ENCODE measurements around the gene TMEM52. TPM values are rescaled to one million over a fixed set of nuclear protein-coding genes. Genes with fewer than 3 reads are reported as not detected.

The TMEM52 gene
- polyA plus RNA-seq, 3 donors = 2.3 TPM; not detected in 2

DNA sequence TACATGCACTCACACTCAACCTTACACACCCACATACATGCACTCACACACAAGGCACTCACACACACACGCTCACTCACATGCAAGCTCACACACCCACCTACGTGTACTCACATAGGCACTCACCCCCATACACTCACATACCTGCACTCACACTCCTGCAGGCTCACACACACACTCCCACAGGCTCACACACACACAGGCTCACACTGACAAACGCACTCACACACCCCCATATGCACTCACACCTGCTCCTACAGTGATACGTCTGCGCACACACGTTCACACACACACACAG lies 19.1 kb upstream of the TMEM52 start:
- no peak for DNase-seq
- Mint-ChIP-seq H3K27me3 (ENCODE audit: low read depth in 3 of 3) (peaks cover 2 to 5% (median 2%) of the 10 kb centered on the region in 3 donors), H3K4me3 (no peak overlapping the region), H3K27ac (no peak overlapping the region), H3K9me3 (peaks cover 0 to 14% (median 4%) of the 10 kb centered on the region in 7 donors), H3K36me3 (no peaks in the 10 kb centered on the region), H3K4me1 (no peaks in the 10 kb centered on the region)
- Histone ChIP-seq H2AFZ (ENCODE audit: insufficient read depth, low read depth, low read length, poor library complexity, severe bottlenecking) (no peak overlapping the region), H3K79me2 (ENCODE audit: insufficient read depth, low read length) (no peaks in the 10 kb centered on the region), H3K27ac (ENCODE audit: low read depth in 1 of 2, low read length in 2 of 2) (no peak overlapping the region), H4K20me1 (ENCODE audit: insufficient read depth, low read length) (no peaks in the 10 kb centered on the region), H3K27me3 (ENCODE audit: control insufficient read depth in 2 of 2, insufficient read depth in 2 of 2, low read length in 2 of 2) (no peaks in the 10 kb centered on the region), H3K4me1 (ENCODE audit: control insufficient read depth in 1 of 2, insufficient read depth in 2 of 2, low read length in 2 of 2) (no peaks in the 10 kb centered on the region), H3K4me3 (replicated peaks in 1 of 3; ENCODE audit: low read depth in 2 of 3, low read length in 3 of 3) (no peak overlapping the region), H3K4me2 (replicated peaks; ENCODE audit: extremely low read depth, low read length, poor library complexity, severe bottlenecking) (no peak overlapping the region), H3K9ac (ENCODE audit: insufficient read depth, low read length, poor library complexity, severe bottlenecking) (no peak overlapping the region), H3K9me3 (replicated peaks in 1 of 2; ENCODE audit: control insufficient read depth in 1 of 2, insufficient read depth in 1 of 2, low read length in 2 of 2) (no peaks in the 10 kb centered on the region), H3K36me3 (replicated peaks in 1 of 2; ENCODE audit: control insufficient read depth in 1 of 2, insufficient read depth in 2 of 2, low read length in 2 of 2) (no peaks in the 10 kb centered on the region)
- TF ChIP-seq, protein P1, sequence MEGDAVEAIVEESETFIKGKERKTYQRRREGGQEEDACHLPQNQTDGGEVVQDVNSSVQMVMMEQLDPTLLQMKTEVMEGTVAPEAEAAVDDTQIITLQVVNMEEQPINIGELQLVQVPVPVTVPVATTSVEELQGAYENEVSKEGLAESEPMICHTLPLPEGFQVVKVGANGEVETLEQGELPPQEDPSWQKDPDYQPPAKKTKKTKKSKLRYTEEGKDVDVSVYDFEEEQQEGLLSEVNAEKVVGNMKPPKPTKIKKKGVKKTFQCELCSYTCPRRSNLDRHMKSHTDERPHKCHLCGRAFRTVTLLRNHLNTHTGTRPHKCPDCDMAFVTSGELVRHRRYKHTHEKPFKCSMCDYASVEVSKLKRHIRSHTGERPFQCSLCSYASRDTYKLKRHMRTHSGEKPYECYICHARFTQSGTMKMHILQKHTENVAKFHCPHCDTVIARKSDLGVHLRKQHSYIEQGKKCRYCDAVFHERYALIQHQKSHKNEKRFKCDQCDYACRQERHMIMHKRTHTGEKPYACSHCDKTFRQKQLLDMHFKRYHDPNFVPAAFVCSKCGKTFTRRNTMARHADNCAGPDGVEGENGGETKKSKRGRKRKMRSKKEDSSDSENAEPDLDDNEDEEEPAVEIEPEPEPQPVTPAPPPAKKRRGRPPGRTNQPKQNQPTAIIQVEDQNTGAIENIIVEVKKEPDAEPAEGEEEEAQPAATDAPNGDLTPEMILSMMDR (IDR thresholded peaks at IDR 0.05) = no peak
- intact Hi-C loops (cut with micrococcal nuclease) = no loop called here
- WGBS (ENCODE audit: insufficient coverage) = 77% methylated on average over 6 of the region's 6 CpGs

- TF ChIP-seq, protein P1 (IDR thresholded peaks at IDR 0.05) = no peak
- Histone ChIP-seq H3K9ac (ENCODE audit: insufficient read depth, low read length, poor library complexity, severe bottlenecking) (no peak overlapping the region), H3K9me3 (replicated peaks in 1 of 2; ENCODE audit: control insufficient read depth in 1 of 2, insufficient read depth in 1 of 2, low read length in 2 of 2) (no peaks in the 10 kb centered on the region), H3K27me3 (ENCODE audit: control insufficient read depth in 2 of 2, insufficient read depth in 2 of 2, low read length in 2 of 2) (no peaks in the 10 kb centered on the region), H4K20me1 (ENCODE audit: insufficient read depth, low read length) (no peaks in the 10 kb centered on the region), H3K36me3 (replicated peaks in 1 of 2; ENCODE audit: control insufficient read depth in 1 of 2, insufficient read depth in 2 of 2, low read length in 2 of 2) (no peaks in the 10 kb centered on the region), H3K27ac (ENCODE audit: low read depth in 1 of 2, low read length in 2 of 2) (no peak overlapping the region), H3K4me3 (replicated peaks in 1 of 3; ENCODE audit: low read depth in 2 of 3, low read length in 3 of 3) (no peak overlapping the region), H2AFZ (ENCODE audit: insufficient read depth, low read depth, low read length, poor library complexity, severe bottlenecking) (no peak overlapping the region), H3K4me2 (replicated peaks; ENCODE audit: extremely low read depth, low read length, poor library complexity, severe bottlenecking) (no peak overlapping the region), H3K4me1 (ENCODE audit: control insufficient read depth in 1 of 2, insufficient read depth in 2 of 2, low read length in 2 of 2) (no peaks in the 10 kb centered on the region), H3K79me2 (ENCODE audit: insufficient read depth, low read length) (no peaks in the 10 kb centered on the region)
- H3K27me3 Mint-ChIP-seq (ENCODE audit: low read depth in 3 of 3) = peaks cover 2 to 5% (median 2%) of the 10 kb centered on the region in 3 donors
- no peak for DNase-seq
- H3K4me3 Mint-ChIP-seq = no peak overlapping the region
- no peaks in the 10 kb centered on the region for H3K36me3 Mint-ChIP-seq
- 80% methylated on average over 16 of the region's 16 CpGs for WGBS (ENCODE audit: insufficient coverage)
- H3K27ac Mint-ChIP-seq = no peak overlapping the region
- intact Hi-C loops (cut with micrococcal nuclease) = no loop called here
- H3K9me3 Mint-ChIP-seq = peaks cover 2 to 14% (median 4%) of the 10 kb centered on the region in 7 donors
- no peaks in the 10 kb centered on the region for H3K4me1 Mint-ChIP-seq
Measured at GRCh38 chr1:1937549-1938275, 18.6 kb upstream of the TMEM52 start.
